ENCODE measurements around the gene CLEC17A. TPM values are rescaled to one million over a fixed set of nuclear protein-coding genes. Genes with fewer than 3 reads are reported as not detected.
"Not testable (repeated sequence)": the region's sequence is repeated elsewhere in the genome, so short reads cannot be mapped to it uniquely, and the experiment has no call there.

CLEC17A gene
- total RNA-seq, 1 experiment from 2014 or later = not detected

DNA sequence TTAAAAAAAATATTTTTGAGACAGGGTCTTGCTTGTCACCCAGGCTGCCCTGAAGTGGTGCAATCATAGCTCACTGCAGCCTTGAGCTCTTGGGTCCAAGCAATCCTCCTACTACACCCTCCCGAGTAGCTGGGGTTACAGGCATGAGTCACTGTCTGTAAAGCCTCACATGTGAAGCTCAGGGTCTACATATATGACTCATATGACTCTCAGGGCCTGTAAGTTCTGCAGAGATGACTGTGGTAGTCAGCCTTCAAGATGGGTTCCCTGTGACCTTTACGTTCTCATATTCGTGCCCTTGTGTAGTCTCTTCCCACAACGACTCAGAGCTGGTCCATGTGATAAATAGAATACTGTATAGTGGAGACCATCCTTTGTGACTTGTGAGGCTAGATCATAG, 6.5 kb downstream of the CLEC17A start:
- intact Hi-C loops (cut with micrococcal nuclease); H3K4me3 Mint-ChIP-seq (ENCODE audit: unreplicated experiment); CTCF ChIA-PET; BruUV-seq (replicated peaks); H3K9me3 Mint-ChIP-seq (ENCODE audit: unreplicated experiment); H3K27ac Mint-ChIP-seq (ENCODE audit: low read depth, unreplicated experiment); POLR2A ChIA-PET; H3K4me1 Mint-ChIP-seq (ENCODE audit: insufficient read depth, unreplicated experiment); H3K36me3 Mint-ChIP-seq (ENCODE audit: insufficient read depth, unreplicated experiment); H3K27me3 Mint-ChIP-seq (ENCODE audit: insufficient read depth, unreplicated experiment); DNase-seq (ENCODE audit: unreplicated experiment): not testable (repeated sequence)

- Mint-ChIP-seq H3K27ac (ENCODE audit: low read depth, unreplicated experiment) (no peak overlapping the region), H3K4me1 (ENCODE audit: insufficient read depth, unreplicated experiment) (no peaks in the 10 kb centered on the region), H3K4me3 (ENCODE audit: unreplicated experiment) (no peak overlapping the region), H3K27me3 (ENCODE audit: insufficient read depth, unreplicated experiment) (no peaks in the 10 kb centered on the region), H3K9me3 (ENCODE audit: unreplicated experiment) (peaks cover 19% of the 10 kb centered on the region), H3K36me3 (ENCODE audit: insufficient read depth, unreplicated experiment) (no peaks in the 10 kb centered on the region)
- no peak for DNase-seq (ENCODE audit: unreplicated experiment)
- intact Hi-C loops (cut with micrococcal nuclease) = no loop called here
- ChIA-PET POLR2A (interaction anchor here (0.7 kb wide), 1 partner anchor 56 kb away, joined by 3 read pairs; no protein-coding TSS in a partner anchor), CTCF (no interaction called here)
- TF ChIP-seq, protein P1, sequence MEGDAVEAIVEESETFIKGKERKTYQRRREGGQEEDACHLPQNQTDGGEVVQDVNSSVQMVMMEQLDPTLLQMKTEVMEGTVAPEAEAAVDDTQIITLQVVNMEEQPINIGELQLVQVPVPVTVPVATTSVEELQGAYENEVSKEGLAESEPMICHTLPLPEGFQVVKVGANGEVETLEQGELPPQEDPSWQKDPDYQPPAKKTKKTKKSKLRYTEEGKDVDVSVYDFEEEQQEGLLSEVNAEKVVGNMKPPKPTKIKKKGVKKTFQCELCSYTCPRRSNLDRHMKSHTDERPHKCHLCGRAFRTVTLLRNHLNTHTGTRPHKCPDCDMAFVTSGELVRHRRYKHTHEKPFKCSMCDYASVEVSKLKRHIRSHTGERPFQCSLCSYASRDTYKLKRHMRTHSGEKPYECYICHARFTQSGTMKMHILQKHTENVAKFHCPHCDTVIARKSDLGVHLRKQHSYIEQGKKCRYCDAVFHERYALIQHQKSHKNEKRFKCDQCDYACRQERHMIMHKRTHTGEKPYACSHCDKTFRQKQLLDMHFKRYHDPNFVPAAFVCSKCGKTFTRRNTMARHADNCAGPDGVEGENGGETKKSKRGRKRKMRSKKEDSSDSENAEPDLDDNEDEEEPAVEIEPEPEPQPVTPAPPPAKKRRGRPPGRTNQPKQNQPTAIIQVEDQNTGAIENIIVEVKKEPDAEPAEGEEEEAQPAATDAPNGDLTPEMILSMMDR (IDR thresholded peaks at IDR 0.05; ENCODE audit: unreplicated experiment) = no peak
- no TSS peak for BruUV-seq (replicated peaks)
These were observed 12.7 kb downstream of the CLEC17A start for GRCh38 chr19:14595558-14595957.

DNA sequence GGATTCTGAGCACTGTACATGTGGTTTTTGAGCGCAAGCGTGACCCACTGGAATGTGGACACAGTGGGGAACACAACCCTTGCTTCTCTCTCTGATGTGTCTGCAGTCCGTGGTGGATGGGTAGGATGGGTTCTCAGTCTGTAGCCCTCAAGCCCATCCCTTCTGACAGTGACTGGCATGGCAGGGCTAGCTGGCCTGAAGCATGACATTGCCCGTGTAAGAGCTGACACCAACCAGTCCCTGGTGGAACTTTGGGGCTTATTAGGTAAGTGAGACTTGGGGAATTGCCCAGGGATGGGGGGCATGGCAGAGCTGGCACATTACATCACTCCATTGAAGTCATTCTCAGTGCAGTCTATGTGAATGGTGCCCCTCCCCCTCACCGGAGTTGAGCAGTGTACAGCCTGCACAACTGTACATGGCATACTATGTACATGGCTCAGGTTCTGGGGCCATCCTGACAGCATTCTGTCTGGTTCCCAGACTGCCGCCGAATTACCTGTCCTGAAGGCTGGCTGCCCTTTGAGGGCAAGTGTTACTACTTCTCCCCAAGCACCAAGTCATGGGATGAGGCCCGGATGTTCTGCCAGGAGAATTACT, 16.8 kb downstream of the CLEC17A start:
- no peak for DNase-seq (ENCODE audit: unreplicated experiment)
- no peaks in the 10 kb centered on the region for H3K27me3 Mint-ChIP-seq (ENCODE audit: insufficient read depth, unreplicated experiment)
- POLR2A ChIA-PET = no interaction called here
- TF ChIP-seq, protein P1 (IDR thresholded peaks at IDR 0.05; ENCODE audit: unreplicated experiment) = no peak
- no TSS peak for BruUV-seq (replicated peaks)
- H3K4me1 Mint-ChIP-seq (ENCODE audit: insufficient read depth, unreplicated experiment) = no peaks in the 10 kb centered on the region
- no peak overlapping the region for H3K4me3 Mint-ChIP-seq (ENCODE audit: unreplicated experiment)
- no peaks in the 10 kb centered on the region for H3K36me3 Mint-ChIP-seq (ENCODE audit: insufficient read depth, unreplicated experiment)
- no peak overlapping the region for H3K27ac Mint-ChIP-seq (ENCODE audit: low read depth, unreplicated experiment)
- intact Hi-C loops (cut with micrococcal nuclease) = no loop called here
- CTCF ChIA-PET = no interaction called here
- peaks cover 19% of the 10 kb centered on the region for H3K9me3 Mint-ChIP-seq (ENCODE audit: unreplicated experiment)

DNA sequence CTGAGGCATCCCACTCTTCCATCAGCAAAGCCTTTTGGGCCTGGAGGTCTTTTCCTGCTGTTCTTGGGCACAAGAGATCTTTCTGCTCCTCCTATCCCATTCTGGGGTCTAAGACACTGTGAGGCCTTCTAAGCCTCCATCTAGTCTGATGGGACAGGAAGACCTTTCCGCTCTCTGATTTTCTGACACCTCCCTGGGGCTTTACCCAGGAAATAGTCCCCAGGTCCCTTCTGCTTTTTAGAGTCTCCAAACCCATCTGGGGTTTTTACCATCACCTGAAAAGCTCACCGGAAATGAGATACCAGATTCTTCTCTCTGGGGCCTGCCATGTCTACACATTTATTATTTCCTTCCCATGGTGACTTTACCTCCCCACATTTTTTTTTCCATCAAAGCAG, 21.1 kb downstream of the CLEC17A start:
- POLR2A ChIA-PET = no interaction called here
- no peak overlapping the region for H3K27ac Mint-ChIP-seq (ENCODE audit: low read depth, unreplicated experiment)
- no peaks in the 10 kb centered on the region for H3K27me3 Mint-ChIP-seq (ENCODE audit: insufficient read depth, unreplicated experiment)
- TF ChIP-seq, protein P1 (IDR thresholded peaks at IDR 0.05; ENCODE audit: unreplicated experiment) = no peak
- no peaks in the 10 kb centered on the region for H3K36me3 Mint-ChIP-seq (ENCODE audit: insufficient read depth, unreplicated experiment)
- no peaks in the 10 kb centered on the region for H3K9me3 Mint-ChIP-seq (ENCODE audit: unreplicated experiment)
- no TSS peak for BruUV-seq (replicated peaks)
- DNase-seq (ENCODE audit: unreplicated experiment) = no peak
- CTCF ChIA-PET = no interaction called here
- no peak overlapping the region for H3K4me3 Mint-ChIP-seq (ENCODE audit: unreplicated experiment)
- intact Hi-C loops (cut with micrococcal nuclease) = no loop called here
- H3K4me1 Mint-ChIP-seq (ENCODE audit: insufficient read depth, unreplicated experiment) = no peaks in the 10 kb centered on the region

- H3K27me3 Mint-ChIP-seq (ENCODE audit: insufficient read depth, unreplicated experiment) = no peaks in the 10 kb centered on the region
- DNase-seq (ENCODE audit: unreplicated experiment) = no peak
- H3K27ac Mint-ChIP-seq (ENCODE audit: low read depth, unreplicated experiment) = no peak overlapping the region
- H3K4me1 Mint-ChIP-seq (ENCODE audit: insufficient read depth, unreplicated experiment) = no peaks in the 10 kb centered on the region
- TF ChIP-seq, protein P1 (IDR thresholded peaks at IDR 0.05; ENCODE audit: unreplicated experiment) = no peak
- ChIA-PET POLR2A (interaction anchor here (0.7 kb wide), 1 partner anchor 33 kb away, joined by 3 read pairs; no protein-coding TSS in a partner anchor), CTCF (interaction anchor here (1.5 kb wide), 1 partner anchor 32 kb away, joined by 4 read pairs; no protein-coding TSS in a partner anchor)
- no TSS peak for BruUV-seq (replicated peaks)
- no peaks in the 10 kb centered on the region for H3K36me3 Mint-ChIP-seq (ENCODE audit: insufficient read depth, unreplicated experiment)
- H3K9me3 Mint-ChIP-seq (ENCODE audit: unreplicated experiment) = no peaks in the 10 kb centered on the region
- H3K4me3 Mint-ChIP-seq (ENCODE audit: unreplicated experiment) = no peak overlapping the region
- intact Hi-C loops (cut with micrococcal nuclease) = no loop called here
These were observed 23.7 kb downstream of the CLEC17A start for GRCh38 chr19:14606627-14607026.
